Measurements from ENCODE around the gene FAM107B. TPM values are rescaled to one million over a fixed set of nuclear protein-coding genes. Genes with fewer than 3 reads are reported as not detected.

FAM107B gene
- total RNA-seq, 1 experiment from 2014 or later, result 24.5 TPM

DNA sequence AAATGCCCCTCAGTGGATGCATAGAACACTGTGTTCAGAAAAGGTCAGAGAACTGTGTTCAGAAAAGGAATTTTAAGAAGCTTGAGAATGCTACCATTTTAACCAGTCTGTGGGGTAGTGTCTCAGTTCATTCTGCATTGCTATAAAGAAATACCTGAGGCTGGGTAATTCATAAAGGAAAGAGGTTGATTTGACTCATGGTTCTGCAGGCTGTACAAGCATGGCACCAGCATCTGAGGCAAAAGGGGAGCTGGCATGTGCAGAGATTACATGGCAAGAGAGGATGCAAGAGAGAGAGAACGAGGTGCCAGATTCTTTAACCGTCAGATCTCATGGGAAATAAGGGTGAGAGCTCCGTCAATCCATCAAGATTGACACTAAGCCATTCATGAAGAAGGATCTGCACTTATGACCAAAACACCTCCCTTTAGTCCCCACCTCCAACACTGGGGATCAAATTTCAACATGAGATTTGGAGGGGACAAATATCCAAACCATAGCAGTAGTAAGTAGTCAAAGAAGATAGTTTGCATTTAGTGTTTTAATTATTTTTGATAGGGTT, 119.8 kb downstream of the FAM107B start:
- Histone ChIP-seq H3K9me3 (ENCODE audit: control insufficient read depth, low read depth, low read length) (no peaks in the 10 kb centered on the region), H2BK5ac (ENCODE audit: insufficient read length, low read length) (no peak overlapping the region), H4K20me1 (ENCODE audit: control insufficient read depth, insufficient read depth, insufficient read length) (no peaks in the 10 kb centered on the region), H3K18ac (ENCODE audit: insufficient read length, low read depth, low read length) (no peak overlapping the region), H2BK15ac (ENCODE audit: low read depth, low read length) (no peak overlapping the region), H2AK5ac (ENCODE audit: insufficient read length, low read length) (no peak overlapping the region), H3K23ac (ENCODE audit: insufficient read length, low read depth, low read length) (no peak overlapping the region), H2AFZ (ENCODE audit: low read length) (no peak overlapping the region), H3K4me1 (ENCODE audit: insufficient read depth, low read length) (peaks cover 3% of the 10 kb centered on the region; the same call in 1 of the 2 replicates), H3K56ac (ENCODE audit: insufficient read length, low read depth, low read length) (no peak overlapping the region), H4K8ac (replicated peaks; ENCODE audit: insufficient read length, low read depth, low read length) (no peak overlapping the region), H3K27ac (ENCODE audit: insufficient read length, low read depth, low read length) (no peak overlapping the region), H4K5ac (ENCODE audit: insufficient read length, low read depth, low read length) (no peak overlapping the region), H2BK20ac (ENCODE audit: low read depth, low read length, poor library complexity, severe bottlenecking) (no peak overlapping the region), H3K79me1 (ENCODE audit: insufficient read depth, low read depth, low read length, poor library complexity, severe bottlenecking) (no peaks in the 10 kb centered on the region), H3K4me2 (ENCODE audit: insufficient read depth, insufficient read length, low read length) (no peak overlapping the region), H3K4ac (ENCODE audit: low read depth, low read length) (no peak overlapping the region), H3K23me2 (ENCODE audit: insufficient read length, low read depth, low read length, poor library complexity, severe bottlenecking) (peaks cover 2% of the 10 kb centered on the region), H3T11ph (ENCODE audit: low read length) (no peak overlapping the region), H2BK12ac (ENCODE audit: insufficient read length, low read depth, low read length) (no peak overlapping the region), H3K9ac (ENCODE audit: extremely low read depth, insufficient read length, low read length) (no peak overlapping the region), H3K27me3 (ENCODE audit: insufficient read depth, low read length) (no peaks in the 10 kb centered on the region), H3K14ac (ENCODE audit: insufficient read depth, low read length) (no peak overlapping the region), H4K91ac (ENCODE audit: insufficient read length, low read depth, low read length) (no peak overlapping the region), H3K79me2 (ENCODE audit: insufficient read depth, low read length) (no peaks in the 10 kb centered on the region), H2BK120ac (ENCODE audit: low read depth, low read length, poor library complexity, severe bottlenecking) (no peak overlapping the region)
- no peaks in the 10 kb centered on the region; a peak in 1 of 7 replicates for H3K36me3 Mint-ChIP-seq (ENCODE audit: insufficient read depth in 1 of 3, low read depth in 3 of 3)
- no peaks in the 10 kb centered on the region for H3K27me3 Mint-ChIP-seq (ENCODE audit: low read depth)
- no CpG with 5 or more reads among the region's 3 CpGs for WGBS (ENCODE audit: extremely low coverage, insufficient read length, low lambda C conversion rate)
- H3K27ac Mint-ChIP-seq, result peak overlapping the region in 1 of 3 experiments; percentile 4; a peak in 2 of 7 replicates
- H3K4me3 Mint-ChIP-seq, result no peak overlapping the region
- DNase-seq, result no peak
- H3K9me3 Mint-ChIP-seq, result no peaks in the 10 kb centered on the region
- TF ChIP-seq, protein P1, sequence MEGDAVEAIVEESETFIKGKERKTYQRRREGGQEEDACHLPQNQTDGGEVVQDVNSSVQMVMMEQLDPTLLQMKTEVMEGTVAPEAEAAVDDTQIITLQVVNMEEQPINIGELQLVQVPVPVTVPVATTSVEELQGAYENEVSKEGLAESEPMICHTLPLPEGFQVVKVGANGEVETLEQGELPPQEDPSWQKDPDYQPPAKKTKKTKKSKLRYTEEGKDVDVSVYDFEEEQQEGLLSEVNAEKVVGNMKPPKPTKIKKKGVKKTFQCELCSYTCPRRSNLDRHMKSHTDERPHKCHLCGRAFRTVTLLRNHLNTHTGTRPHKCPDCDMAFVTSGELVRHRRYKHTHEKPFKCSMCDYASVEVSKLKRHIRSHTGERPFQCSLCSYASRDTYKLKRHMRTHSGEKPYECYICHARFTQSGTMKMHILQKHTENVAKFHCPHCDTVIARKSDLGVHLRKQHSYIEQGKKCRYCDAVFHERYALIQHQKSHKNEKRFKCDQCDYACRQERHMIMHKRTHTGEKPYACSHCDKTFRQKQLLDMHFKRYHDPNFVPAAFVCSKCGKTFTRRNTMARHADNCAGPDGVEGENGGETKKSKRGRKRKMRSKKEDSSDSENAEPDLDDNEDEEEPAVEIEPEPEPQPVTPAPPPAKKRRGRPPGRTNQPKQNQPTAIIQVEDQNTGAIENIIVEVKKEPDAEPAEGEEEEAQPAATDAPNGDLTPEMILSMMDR (conservative IDR thresholded peaks at IDR 0.05), result no peak
- peaks cover 27 to 45% of the 10 kb centered on the region in 2 experiments for H3K4me1 Mint-ChIP-seq

Data from H9 (cell line).